Measurements from ENCODE around the gene C1QTNF6.
A peak's percentile ranks its signal among the peaks of the same experiment; 100 is the strongest.

GRCh38 chr22:37139762-37140161, 48.3 kb downstream of the C1QTNF6 start:
- TF ChIP-seq EP300 (IDR thresholded peaks at IDR 0.05; ENCODE audit: borderline replicate concordance in 1 of 2, low read depth in 2 of 2, low read length in 2 of 2) = no peak
- no peak for TF ChIP-seq GTF2F1 (IDR thresholded peaks at IDR 0.05; ENCODE audit: borderline replicate concordance, low read depth, low read length)
- peak in 1 of 3 experiments; percentile 13; a peak in 2 of 4 replicates for TF ChIP-seq CTCF (IDR thresholded peaks at IDR 0.05; ENCODE audit: control extremely low read depth in 1 of 3, insufficient read depth in 1 of 3, low read depth in 1 of 3, low read length in 3 of 3)
- no peak for TF ChIP-seq USF2 (IDR thresholded peaks at IDR 0.05; ENCODE audit: low read length)
- no peak for TF ChIP-seq CBX8 (IDR thresholded peaks at IDR 0.05; ENCODE audit: borderline replicate concordance, low read depth, low read length)
- TF ChIP-seq NRF1 (IDR thresholded peaks at IDR 0.05; ENCODE audit: low read depth, low read length) = no peak
- TF ChIP-seq KDM4A (IDR thresholded peaks at IDR 0.05; ENCODE audit: low read depth, low read length, severe bottlenecking) = no peak
- no peak for TF ChIP-seq JUN (IDR thresholded peaks at IDR 0.05; ENCODE audit: low read depth, low read length)
- no peak for TF ChIP-seq MAX (IDR thresholded peaks at IDR 0.05)
- TF ChIP-seq POLR2A (IDR thresholded peaks at IDR 0.05; ENCODE audit: control extremely low read depth in 1 of 2, low read depth in 2 of 2, low read length in 2 of 2) = no peak
- no peak for TF ChIP-seq GABPA (IDR thresholded peaks at IDR 0.05; ENCODE audit: borderline replicate concordance, insufficient read depth, low read length)
- TF ChIP-seq MAFK (IDR thresholded peaks at IDR 0.05; ENCODE audit: low read depth, low read length) = no peak
- no peak for TF ChIP-seq YY1 (IDR thresholded peaks at IDR 0.05; ENCODE audit: low read depth, low read length)
- no peak for TF ChIP-seq CHD1 (IDR thresholded peaks at IDR 0.05; ENCODE audit: low read depth, low read length)

All from H1 (cell line).